ENCODE results near the gene ROCK2. TPM values are rescaled to one million over a fixed set of nuclear protein-coding genes. Genes with fewer than 3 reads are reported as not detected.

The ROCK2 gene
- total and polyA plus RNA-seq, 2 of the 8 experiments (the other 6 are each of a cell fraction or from before 2014, with no cell fraction given): 2.7 to 29.0 TPM

- TF ChIP-seq CHD7 (IDR thresholded peaks at IDR 0.05; ENCODE audit: insufficient replicate concordance, low read length): no peak
- TF ChIP-seq SAP30 (IDR thresholded peaks at IDR 0.05; ENCODE audit: insufficient read depth, insufficient replicate concordance, low read length): no peak
- no peak for TF ChIP-seq RAD21 (IDR thresholded peaks at IDR 0.05 in 1 of 2, conservative IDR thresholded peaks at IDR 0.05 in 1 of 2; ENCODE audit: low read depth in 2 of 2, low read length in 2 of 2)
- TF ChIP-seq ZNF274 (IDR thresholded peaks at IDR 0.05; ENCODE audit: borderline replicate concordance, extremely low read depth, low read length): no peak
- no peak for TF ChIP-seq RNF2 (IDR thresholded peaks at IDR 0.05; ENCODE audit: borderline replicate concordance, low read depth, low read length, missing control alignments, poor library complexity, severe bottlenecking)
- no peak for TF ChIP-seq KDM4A (IDR thresholded peaks at IDR 0.05; ENCODE audit: low read depth, low read length, severe bottlenecking)
- no peak for TF ChIP-seq CBX5 (IDR thresholded peaks at IDR 0.05; ENCODE audit: low read depth, low read length)
Observed at GRCh38 chr2:11270891-11271290, 73.5 kb downstream of the ROCK2 start (continued).

Data from H1 (cell line).